Natural killer cell (primary cell): ENCODE data around the gene GPX4. TPM values are rescaled to one million over a fixed set of nuclear protein-coding genes. Genes with fewer than 3 reads are reported as not detected.

ENCODE experiments used
- ATAC-seq, 3 donors: fragments of 150-1000 bp in 2 of 3; fragments of 200-7000 bp in 1 of 3; cut with Tn5 transposase; 1 replicate in 1 of 3; 2 replicates in 2 of 3; pipeline ENCODE4 v1.10.0; 2021; ENCODE audit warnings: mild to moderate bottlenecking in 2 of 3, moderate library complexity in 2 of 3
- DNase-seq, 2 donors: peaks; one replicate each; pipeline versions ENCODE4 v3.0.0 to v3.0.0-alpha.2; 2013 to 2021; ENCODE audit warnings: mixed read lengths in 1 of 2
- H3K27ac ChIP-seq: one replicate; pipeline ENCODE4 v1.5.1; 2013; ENCODE audit warnings: mild to moderate bottlenecking, low read length
- H3K27me3 ChIP-seq: one replicate; pipeline ENCODE4 v1.6.1; 2013; ENCODE audit warnings: low read length; ENCODE audit not compliant: control insufficient read depth, insufficient read depth
- H3K36me3 ChIP-seq: one replicate; pipeline ENCODE4 v1.6.1; 2013; ENCODE audit warnings: low read length; ENCODE audit not compliant: control insufficient read depth, insufficient read depth
- H3K4me1 ChIP-seq: one replicate; pipeline ENCODE4 v1.6.1; 2013; ENCODE audit warnings: low read length; ENCODE audit not compliant: control insufficient read depth, insufficient read depth
- H3K4me3 ChIP-seq: one replicate; pipeline ENCODE4 v1.5.1; 2013; ENCODE audit warnings: low read length
- H3K9me3 ChIP-seq: one replicate; pipeline ENCODE4 v1.6.1; 2013; ENCODE audit warnings: low read length; ENCODE audit not compliant: control insufficient read depth, insufficient read depth
- H3K27ac Mint-ChIP-seq, 2 donors: one replicate each; pipeline ENCODE4 v1.8.0; 2022; ENCODE audit warnings: mild to moderate bottlenecking in 2 of 2, mixed read lengths in 2 of 2, moderate library complexity in 1 of 2
- H3K27me3 Mint-ChIP-seq, 2 donors: one replicate each; pipeline ENCODE4 v1.8.0; 2022; ENCODE audit warnings: low read depth in 2 of 2, mixed read lengths in 2 of 2
- H3K36me3 Mint-ChIP-seq: one replicate; pipeline ENCODE4 v1.8.0; 2022; ENCODE audit warnings: mixed read lengths
- H3K4me1 Mint-ChIP-seq, 2 donors: one replicate each; pipeline ENCODE4 v1.8.0; 2022; ENCODE audit warnings: mixed read lengths in 2 of 2
- H3K4me3 Mint-ChIP-seq: one replicate; pipeline ENCODE4 v1.8.0; 2022; ENCODE audit warnings: mild to moderate bottlenecking, moderate library complexity, mixed read lengths
- H3K9me3 Mint-ChIP-seq, 2 donors: one replicate each; pipeline ENCODE4 v1.8.0; 2022; ENCODE audit warnings: mixed read lengths in 2 of 2
- WGBS: methylation state at CpG from one replicate; pipeline ENCODE4 v1.1.7; 2013; ENCODE audit warnings: missing lambda C conversion rate; ENCODE audit not compliant: insufficient coverage; 5-methylcytosine and 5-hydroxymethylcytosine counted together
- intact Hi-C: fragments of 100-400 bp; cut with micrococcal nuclease; formaldehyde crosslinking; loops from one replicate; pipeline ENCODE4 v1.14.2; 2022
- total RNA-seq, 4 donors: library from RNA; stranded (reverse); fragments of 120-200 nt in 1 of 4; gene quantifications; one replicate each; pipeline versions ENCODE4 v1.2.3 to v1.2.4, GENCODE V29; 2013 to 2022
- TF ChIP-seq, protein P1 (sequence below): fragments of 200-600 bp; IDR thresholded peaks from one replicate; pipeline ENCODE4 v1.8.0; 2022; ENCODE audit warnings: antibody characterized with exemption

Gene GPX4
- total RNA-seq, 3 donors from 2014 or later (not counting 1 experiment from before 2014, with no cell fraction given) = 108 to 126 (median 121) TPM

DNA sequence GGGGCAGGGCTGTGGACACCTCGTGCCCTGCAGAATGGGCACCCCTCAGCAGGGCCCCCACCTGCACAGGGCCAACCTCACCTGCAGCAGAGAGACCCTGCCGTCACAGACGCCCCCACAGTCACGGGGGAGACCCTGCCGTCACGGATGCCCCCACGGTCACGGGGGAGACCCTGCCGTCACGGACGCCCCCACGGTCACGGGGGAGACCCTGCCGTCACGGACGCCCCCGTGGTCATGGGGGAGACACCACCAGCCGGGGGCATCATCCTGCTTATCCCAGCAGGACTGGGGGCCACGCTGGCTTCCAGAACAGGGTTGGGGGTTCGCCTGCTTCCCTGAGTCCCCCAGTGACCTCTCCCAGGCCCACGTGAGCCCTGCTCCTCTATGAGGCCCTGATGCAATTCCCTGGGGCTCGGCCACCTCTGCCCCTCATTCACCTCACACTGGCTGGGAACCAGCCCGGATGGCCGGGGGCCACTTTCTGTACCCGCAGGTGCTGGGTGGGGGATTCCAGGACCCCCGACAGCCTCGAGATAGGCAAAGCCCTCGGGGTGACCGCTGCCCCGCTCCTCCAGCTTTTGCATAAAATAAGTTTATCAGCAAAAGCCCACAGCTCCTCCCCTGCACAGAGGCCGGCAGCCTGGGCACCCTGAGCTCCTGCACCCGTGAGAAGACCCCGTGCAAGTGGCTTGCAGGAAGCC lies 46.7 kb downstream of the GPX4 start:
- ATAC-seq (no peak), DNase-seq (no peak)
- no peak overlapping the region for H3K27ac ChIP-seq
- no peaks in the 10 kb centered on the region for H3K36me3 Mint-ChIP-seq
- no peak overlapping the region for H3K4me3 Mint-ChIP-seq
- H3K4me3 ChIP-seq = no peak overlapping the region
- intact Hi-C loops = no loop called here
- H3K9me3 Mint-ChIP-seq = no peaks in the 10 kb centered on the region
- peaks cover 7% of the 10 kb centered on the region for H3K4me1 ChIP-seq
- H3K4me1 Mint-ChIP-seq = peaks cover 0 to 5% of the 10 kb centered on the region in 2 donors
- H3K27me3 Mint-ChIP-seq = no peaks in the 10 kb centered on the region
- H3K9me3 ChIP-seq = no peaks in the 10 kb centered on the region
- H3K27me3 ChIP-seq = no peaks in the 10 kb centered on the region
- H3K27ac Mint-ChIP-seq = no peak overlapping the region
- TF ChIP-seq, protein P1, sequence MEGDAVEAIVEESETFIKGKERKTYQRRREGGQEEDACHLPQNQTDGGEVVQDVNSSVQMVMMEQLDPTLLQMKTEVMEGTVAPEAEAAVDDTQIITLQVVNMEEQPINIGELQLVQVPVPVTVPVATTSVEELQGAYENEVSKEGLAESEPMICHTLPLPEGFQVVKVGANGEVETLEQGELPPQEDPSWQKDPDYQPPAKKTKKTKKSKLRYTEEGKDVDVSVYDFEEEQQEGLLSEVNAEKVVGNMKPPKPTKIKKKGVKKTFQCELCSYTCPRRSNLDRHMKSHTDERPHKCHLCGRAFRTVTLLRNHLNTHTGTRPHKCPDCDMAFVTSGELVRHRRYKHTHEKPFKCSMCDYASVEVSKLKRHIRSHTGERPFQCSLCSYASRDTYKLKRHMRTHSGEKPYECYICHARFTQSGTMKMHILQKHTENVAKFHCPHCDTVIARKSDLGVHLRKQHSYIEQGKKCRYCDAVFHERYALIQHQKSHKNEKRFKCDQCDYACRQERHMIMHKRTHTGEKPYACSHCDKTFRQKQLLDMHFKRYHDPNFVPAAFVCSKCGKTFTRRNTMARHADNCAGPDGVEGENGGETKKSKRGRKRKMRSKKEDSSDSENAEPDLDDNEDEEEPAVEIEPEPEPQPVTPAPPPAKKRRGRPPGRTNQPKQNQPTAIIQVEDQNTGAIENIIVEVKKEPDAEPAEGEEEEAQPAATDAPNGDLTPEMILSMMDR = no peak
- WGBS = 97% methylated on average over 33 of the region's 33 CpGs
- peaks cover 31% of the 10 kb centered on the region for H3K36me3 ChIP-seq

DNA sequence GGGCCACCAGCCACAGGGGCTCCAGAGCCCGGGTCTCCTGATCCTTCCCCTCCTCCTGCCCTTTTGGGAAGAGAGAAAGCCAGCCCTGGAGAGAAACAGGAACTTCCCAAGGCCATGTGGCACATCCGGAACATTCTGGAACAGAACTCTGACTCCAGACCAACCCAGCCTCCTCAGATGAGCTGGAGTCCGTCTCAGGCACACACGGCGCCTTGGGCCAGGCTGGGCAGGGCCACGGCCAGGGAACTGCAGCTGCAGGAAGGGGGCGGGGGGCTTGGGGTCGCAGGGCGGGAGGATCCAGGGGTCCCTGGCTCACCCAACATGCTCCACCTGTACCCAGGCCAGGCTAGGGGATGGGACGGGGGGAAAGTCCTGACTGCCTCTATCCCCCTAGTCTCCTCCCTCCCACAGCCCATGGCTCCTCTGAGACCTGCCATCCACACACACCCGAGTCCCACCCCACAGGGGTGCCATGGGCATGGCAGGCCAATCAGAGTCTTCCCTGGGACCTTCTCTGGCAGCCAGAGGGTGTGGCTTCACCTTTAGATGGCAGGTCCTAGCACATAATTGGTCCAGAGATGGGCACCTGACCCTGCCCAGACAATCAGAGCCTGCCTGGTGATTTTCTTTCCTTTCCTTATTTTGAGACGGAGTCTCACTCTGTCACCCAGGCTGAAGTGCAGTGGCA lies 47.4 kb downstream of the GPX4 start:
- Mint-ChIP-seq H3K4me1 (peaks cover 0 to 5% of the 10 kb centered on the region in 2 donors), H3K27ac (no peak overlapping the region), H3K4me3 (no peak overlapping the region), H3K36me3 (no peaks in the 10 kb centered on the region), H3K27me3 (no peaks in the 10 kb centered on the region), H3K9me3 (no peaks in the 10 kb centered on the region)
- no peaks in the 10 kb centered on the region for H3K9me3 ChIP-seq
- ATAC-seq (no peak), DNase-seq (no peak)
- intact Hi-C loops = no loop called here
- 96% methylated on average over 12 of the region's 12 CpGs for WGBS
- H3K36me3 ChIP-seq = peaks cover 28% of the 10 kb centered on the region
- TF ChIP-seq, protein P1 = no peak
- peaks cover 12% of the 10 kb centered on the region for H3K4me1 ChIP-seq
- no peak overlapping the region for H3K4me3 ChIP-seq
- H3K27me3 ChIP-seq = no peaks in the 10 kb centered on the region
- H3K27ac ChIP-seq = no peak overlapping the region

DNA sequence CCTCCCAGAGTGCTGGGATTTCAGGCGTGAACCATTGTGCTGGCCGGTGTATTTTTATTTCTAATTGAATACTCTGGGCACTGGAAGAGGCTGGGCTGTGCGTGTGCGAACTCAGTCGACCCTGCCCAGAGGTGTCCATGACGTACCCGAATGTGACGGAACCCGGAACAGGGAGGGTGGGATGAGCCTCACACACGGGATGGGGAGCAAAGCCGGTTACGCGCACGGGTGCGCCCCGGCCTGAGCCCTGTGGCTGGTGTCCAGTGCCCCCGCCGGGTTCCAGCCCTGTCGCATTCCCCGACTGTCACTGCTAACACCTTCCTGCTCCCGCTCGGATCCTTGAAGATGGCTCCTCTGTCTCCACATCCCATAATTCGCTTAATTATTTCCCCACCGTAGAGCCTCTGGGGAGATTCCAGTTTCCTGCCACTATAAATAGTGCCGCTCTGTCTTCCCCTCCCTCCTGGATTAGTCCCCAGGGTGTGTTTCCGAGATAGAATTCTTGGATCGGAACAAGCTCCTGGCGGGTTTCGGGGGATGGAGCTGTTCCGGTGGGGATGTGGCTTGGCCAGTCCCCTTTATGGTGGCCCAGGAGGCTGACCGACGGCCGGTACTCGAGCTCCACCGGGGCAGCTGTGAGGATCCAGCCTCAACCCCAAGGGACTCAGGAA lies 48.3 kb downstream of the GPX4 start:
- H3K27me3 ChIP-seq = no peaks in the 10 kb centered on the region
- no peak overlapping the region for H3K4me3 ChIP-seq
- H3K9me3 ChIP-seq = no peaks in the 10 kb centered on the region
- no peaks in the 10 kb centered on the region for H3K27me3 Mint-ChIP-seq
- peaks cover 12% of the 10 kb centered on the region for H3K4me1 ChIP-seq
- no peak overlapping the region for H3K4me3 Mint-ChIP-seq
- H3K27ac ChIP-seq = no peak overlapping the region
- no peak for DNase-seq
- no peak for ATAC-seq
- peaks cover 0 to 5% of the 10 kb centered on the region in 2 donors for H3K4me1 Mint-ChIP-seq
- H3K27ac Mint-ChIP-seq = no peak overlapping the region
- H3K36me3 ChIP-seq = peaks cover 24% of the 10 kb centered on the region
- no peaks in the 10 kb centered on the region for H3K9me3 Mint-ChIP-seq
- intact Hi-C loops = no loop called here
- TF ChIP-seq, protein P1 = no peak
- no peaks in the 10 kb centered on the region for H3K36me3 Mint-ChIP-seq
- WGBS = 98% methylated on average over 35 of the region's 35 CpGs
